GM19395 (cell line): ENCODE data around the gene C19orf85.

ENCODE experiments used
- ATAC-seq: cut with Tn5 transposase; IDR thresholded peaks from one replicate; pipeline ENCODE4 v1.9.1; 2021; ENCODE audit warnings: mild to moderate bottlenecking, moderate library complexity; ENCODE audit not compliant: unreplicated experiment

Gene C19orf85

DNA sequence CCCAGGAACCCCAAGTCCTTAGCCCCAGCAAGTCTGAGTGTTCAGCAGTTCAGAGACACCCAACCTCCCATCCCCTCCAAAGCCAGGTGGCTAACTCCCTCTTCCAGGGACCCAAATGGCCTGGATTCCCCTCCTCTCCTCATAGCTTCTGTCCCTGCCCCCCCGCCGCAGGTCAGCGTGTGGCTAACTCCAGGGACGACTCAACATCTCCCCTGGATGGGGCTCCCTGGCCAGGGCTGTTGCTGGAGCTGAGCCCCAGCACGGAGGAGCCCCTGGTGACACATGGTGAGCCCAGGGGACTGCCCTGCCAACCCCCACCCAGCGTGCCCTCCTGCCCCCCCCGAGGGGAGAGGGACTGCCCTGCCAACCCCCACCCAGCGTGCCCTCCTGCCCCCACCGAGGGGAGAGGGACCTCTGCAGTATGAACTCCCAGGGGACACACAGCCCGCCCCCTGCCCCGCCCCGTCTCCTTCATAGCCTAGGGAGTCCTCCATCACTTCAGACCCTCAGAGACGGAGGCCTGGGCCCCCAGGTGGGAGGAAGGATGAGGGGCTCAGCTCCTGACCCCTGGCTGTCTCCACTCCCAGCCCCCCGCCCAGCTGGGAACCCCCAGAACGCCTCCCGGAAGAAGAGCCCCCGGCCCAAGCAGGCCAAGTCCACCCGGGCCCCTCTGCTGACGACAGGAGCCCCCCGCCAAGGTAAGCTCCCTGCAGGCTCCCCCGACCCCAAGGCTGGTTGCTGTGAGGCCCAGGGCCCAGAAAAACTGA, 25.3 kb upstream of the C19orf85 start:
- ATAC-seq: no peak

DNA sequence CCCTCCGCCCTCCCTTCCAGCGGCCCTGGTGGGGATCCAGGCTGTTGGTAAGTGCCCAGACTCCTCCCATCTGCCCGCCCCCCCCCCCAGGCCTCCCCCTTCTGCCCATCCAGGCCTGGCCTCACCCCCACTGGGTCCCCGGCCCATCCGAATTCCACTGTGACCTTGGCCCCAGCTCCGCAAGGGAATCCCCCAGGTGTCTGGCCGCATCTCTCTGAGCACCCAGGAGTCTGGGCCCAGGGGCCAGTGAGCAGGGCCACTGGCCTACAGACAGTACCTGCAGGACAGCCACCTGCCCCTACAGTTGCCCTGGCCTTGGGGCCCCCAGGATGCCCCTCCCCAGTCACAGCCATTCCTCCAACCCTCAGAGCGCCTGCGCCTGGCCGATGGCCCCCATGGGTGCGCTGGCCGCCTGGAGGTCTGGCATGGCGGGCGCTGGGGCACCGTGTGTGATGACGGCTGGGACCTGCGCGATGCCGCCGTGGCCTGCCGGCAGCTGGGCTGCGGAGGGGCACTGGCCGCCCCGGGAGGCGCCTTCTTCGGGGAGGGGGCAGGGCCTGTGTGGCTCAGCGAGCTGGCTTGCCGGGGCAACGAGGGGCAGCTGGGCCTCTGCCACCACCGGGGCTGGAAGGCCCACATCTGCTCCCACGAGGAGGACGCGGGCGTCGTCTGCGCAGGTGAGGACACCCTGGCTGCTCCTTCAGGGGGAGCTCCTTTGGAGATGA, 24.6 kb upstream of the C19orf85 start:
- no peak for ATAC-seq

DNA sequence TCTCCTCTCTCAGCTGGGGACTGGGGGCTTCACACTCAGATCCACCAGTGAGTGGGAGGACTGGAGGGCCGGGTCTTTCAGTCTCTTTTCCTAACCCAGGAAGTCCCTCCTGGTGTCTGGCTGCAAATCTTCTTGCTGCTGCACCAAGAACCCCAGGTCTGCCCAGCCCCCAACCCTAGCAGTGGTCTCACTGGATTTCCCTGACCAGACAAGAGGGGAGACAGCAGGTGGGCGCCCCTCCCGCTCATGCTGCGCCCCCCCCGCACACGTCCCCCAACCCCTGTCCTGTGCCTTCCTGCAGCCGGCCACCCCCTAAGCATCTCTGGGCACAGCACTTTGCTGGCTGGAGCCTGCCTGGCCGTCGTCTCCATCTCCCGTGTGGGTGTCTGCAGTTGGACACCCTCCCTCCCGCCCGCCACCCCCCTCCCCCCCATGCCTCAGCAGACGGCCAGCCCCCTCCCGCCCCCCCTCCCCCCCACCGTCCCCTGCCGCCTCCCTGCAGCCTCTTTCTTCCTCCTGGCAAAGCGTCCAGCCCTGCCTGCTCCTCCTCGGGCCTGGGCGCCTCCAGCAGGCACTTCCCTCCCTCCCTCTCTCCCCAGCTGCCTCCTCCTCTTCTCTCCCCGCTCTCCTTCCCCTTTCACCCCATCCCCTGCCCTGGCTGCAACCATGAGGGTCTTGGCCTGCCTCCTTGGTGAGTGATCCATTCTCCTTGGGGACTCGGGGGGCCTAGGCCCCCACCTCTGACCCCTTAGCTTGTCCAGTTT, 23.6 kb upstream of the C19orf85 start, which contains the start of gene SSC5D:
TSS of gene SSC5D (plus strand) at position 513 of the 764 bp plus-strand sequence. CDS start at position 667, 154 bp downstream.
- ATAC-seq: no peak

DNA sequence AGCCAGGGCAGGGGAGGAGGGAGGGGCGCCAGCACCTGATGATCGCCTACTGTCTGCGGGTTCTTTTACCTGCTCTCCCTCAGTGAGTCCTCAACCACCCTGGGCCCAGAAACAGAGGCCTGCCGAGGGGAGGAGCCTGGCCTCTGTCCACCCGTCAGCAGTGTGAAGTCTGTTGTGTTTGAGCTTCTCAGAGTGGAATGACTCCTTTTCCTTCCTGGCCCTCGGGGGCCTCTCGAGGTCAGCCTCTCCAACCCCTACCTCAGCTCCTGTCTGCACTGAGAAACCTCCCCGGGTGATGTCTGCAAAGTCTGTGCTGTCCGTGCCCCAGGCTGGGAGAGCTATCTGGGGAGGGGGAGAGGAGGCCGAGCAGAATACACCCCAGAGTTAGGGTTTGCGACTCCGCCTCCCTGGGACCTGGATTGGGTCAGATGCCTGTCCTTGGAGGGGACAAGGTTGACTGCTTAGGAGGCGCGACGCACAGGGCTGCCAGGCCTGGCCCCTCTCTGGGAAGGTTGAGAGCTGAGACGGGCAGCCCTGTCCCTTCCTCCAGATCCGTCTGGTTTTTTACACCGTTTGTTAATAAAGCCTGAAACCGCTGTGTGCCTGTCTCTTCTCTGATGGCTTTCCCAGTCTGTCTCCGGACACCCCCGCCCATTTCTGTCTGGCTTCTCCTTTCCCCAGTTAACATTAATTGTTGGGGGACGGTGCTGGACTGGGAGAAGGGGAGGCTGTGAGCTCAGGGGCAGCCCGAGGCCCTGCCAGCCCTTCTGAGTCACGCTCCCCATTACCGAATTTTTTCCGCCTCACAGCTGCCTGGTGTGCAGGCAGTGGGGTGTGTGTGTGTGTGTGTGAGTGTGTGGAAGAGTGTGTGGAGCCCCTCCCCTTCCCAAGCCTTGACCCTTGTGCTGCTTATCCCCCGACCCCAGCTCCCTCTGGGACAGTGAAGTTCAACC, 22.7 kb upstream of the C19orf85 start:
- ATAC-seq: no peak

DNA sequence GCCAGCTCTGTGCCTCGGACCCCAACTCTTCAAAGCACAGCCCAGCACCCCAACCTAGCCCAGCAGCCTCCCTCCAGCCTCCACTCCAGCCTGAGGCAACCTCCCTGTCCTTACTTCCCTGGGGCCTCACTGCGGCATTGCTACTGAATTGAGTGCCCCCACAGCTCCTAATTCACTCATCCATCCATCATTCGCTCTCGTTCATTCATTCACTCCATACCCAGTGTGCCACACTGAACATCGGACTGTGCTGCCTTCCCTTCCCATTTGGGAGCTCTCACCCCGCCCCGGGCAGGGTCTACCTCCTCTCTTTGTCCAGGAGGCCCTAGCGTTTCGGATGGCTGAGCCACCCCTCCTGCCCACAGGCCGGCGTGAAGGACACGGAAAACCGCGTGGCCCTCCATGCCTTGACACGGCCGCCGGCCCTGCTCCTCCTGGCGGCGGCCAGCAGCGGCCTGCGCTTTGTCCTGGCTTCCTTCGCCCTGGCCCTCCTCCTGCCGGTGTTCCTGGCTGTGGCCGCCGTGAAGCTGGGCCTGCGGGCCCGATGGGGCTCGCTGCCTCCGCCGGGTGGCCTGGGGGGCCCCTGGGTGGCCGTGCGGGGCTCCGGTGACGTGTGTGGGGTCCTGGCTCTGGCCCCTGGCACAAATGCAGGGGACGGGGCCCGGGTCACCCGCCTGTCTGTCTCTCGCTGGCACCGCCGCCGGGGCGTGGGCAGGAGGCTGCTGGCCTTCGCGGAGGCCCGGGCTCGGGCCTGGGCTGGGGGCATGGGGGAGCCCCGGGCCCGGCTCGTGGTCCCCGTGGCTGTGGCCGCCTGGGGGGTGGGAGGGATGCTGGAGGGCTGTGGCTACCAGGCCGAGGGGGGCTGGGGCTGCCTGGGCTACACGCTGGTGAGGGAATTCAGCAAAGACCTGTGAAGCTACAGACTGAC, 21.8 kb upstream of the C19orf85 start:
- ATAC-seq: no peak

DNA sequence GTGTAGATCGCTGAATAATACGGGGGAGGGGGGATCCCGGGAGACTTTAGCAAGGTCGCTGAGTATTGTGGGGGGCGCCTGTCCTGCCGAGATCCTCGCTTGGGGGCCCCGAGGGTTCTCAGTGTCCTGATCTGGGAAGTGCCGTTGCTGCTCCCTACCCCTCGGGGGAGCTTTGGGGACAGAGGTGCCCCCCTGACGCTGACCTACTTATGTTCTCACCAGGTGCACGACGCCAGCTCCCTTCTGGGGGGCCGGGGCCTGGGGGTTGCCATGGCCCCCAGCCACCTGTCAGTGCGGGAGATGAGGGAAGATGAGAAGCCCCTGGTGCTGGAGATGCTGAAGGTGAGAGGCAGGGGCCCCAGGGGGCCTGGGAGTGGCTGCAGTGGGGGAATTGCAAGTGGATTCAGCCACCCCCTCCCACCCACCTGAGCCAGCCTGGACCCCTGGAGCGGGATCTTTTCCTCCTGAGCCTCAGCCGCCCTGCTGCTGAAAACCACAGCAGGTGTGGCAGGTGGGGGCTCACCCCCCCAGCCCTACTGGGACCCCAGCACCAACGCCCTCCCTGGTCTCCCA, 21.0 kb upstream of the C19orf85 start:
- peak; percentile 17 for ATAC-seq

DNA sequence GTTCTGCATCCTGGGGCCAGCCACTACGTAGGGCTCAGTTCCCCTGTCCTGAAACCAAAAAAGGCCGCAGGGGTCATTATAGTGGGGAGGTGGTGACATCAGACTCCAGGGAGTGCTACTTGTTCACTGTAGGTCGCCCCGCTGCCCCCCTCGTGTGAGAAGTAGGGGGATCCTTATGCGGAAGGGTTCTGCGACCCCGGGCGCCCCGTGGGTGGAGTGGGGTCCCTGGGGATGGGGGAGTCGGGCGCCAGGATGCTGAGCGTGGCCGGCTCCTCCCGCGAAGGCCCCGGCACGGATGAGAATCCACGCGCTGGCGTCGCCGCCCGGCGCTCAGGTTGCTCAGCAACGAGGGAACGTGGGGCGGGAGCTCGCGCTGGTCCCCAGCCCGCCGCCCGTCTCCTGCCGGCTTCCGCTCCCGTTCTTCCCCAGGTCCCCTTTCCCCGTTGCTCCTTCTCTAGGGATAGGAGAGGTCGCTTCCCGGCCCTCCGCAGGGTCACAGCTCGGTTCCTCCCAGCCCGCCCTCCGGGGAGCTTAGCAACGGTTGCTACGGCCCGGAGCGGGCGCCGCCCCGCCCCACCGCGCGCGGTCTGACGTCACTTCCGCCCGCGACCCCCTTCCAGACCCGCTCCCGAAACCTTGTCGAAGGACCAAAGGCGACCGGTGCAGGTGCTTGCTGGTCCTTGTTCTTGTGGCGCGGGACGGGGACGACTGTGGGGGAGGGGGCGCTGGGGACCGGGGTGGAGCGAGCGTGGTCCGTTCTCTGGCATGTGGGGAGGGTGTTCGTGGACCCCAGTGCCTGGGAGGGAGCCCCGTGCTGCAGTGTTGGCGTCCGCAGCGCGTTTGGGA, 20.3 kb upstream of the C19orf85 start, which contains the start of gene NAT14:
TSS of gene NAT14 (plus strand) at position 596 of the 846 bp plus-strand sequence. CDS start 521 bp downstream, outside the sequence.
- ATAC-seq: peak; percentile 61

DNA sequence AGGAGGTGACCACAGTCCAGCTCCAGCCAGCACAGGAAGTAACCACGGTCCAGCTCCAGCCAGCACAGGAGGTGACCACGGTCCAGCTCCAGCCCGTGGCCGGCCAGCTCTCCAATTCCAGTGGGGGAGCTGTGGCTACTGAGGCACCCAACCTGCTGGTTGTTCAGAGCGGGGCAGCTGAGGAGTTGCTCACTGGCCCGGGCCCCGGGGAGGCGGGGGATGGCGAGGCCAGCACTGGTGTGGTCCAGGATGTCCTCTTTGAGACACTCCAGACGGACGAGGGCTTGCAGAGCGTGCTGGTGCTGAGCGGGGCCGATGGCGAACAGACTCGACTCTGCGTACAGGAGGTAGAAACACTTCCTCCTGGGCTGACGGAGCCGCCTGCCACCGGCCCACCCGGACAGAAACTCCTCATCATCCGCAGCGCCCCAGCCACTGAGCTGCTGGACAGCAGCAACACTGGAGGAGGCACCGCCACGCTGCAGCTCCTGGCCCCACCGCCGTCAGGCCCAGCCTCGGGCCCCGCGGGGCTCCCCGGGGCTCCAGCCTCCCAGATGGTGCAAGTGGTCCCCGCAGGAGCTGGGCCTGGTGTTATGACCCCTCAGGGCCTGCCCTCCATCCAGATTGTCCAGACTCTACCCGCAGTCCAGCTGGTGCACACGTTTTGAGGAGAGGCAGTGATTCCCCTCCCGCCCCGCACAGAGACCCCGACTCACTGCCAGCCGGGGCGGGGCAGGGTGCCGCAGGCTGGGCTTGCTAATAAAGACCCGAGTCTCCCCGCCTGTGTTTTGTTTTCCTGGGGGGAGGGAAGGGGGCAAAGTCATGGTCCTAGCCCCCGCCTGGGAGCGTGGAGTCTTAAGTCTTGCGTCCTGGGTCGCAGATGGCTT, 19.4 kb upstream of the C19orf85 start:
- ATAC-seq: no peak

DNA sequence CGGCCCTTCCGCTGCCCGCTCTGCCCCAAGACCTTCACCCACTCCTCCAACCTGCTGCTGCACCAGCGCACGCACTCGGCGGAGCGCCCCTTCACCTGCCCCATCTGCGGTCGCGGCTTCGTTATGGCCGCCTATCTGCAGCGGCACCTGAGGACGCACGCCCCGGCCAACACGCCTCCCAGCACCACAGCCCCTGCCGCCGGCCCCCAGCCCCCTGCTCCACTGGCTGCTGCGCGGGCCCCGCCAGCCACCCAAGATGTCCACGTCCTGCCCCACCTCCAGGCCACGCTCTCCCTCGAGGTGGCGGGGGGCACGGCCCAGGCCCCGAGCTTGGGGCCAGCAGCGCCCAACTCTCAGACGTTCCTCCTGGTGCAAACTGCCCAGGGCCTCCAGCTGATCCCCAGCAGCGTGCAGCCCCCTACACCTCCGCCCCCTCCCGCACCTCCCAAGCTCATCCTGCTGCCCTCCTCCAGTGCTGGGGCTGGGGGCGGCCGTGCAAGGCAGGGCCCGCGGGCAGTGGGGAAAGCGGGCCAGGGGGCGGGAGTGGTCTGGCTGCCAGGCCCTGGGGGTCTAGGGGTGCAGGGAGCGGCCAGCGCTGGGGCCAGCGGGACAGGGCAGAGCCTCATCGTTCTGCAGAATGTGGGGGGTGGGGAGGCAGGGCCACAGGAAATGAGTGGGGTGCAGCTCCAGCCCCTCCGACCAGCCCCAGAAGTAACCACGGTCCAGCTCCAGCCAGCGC, 18.6 kb upstream of the C19orf85 start:
- ATAC-seq: no peak

DNA sequence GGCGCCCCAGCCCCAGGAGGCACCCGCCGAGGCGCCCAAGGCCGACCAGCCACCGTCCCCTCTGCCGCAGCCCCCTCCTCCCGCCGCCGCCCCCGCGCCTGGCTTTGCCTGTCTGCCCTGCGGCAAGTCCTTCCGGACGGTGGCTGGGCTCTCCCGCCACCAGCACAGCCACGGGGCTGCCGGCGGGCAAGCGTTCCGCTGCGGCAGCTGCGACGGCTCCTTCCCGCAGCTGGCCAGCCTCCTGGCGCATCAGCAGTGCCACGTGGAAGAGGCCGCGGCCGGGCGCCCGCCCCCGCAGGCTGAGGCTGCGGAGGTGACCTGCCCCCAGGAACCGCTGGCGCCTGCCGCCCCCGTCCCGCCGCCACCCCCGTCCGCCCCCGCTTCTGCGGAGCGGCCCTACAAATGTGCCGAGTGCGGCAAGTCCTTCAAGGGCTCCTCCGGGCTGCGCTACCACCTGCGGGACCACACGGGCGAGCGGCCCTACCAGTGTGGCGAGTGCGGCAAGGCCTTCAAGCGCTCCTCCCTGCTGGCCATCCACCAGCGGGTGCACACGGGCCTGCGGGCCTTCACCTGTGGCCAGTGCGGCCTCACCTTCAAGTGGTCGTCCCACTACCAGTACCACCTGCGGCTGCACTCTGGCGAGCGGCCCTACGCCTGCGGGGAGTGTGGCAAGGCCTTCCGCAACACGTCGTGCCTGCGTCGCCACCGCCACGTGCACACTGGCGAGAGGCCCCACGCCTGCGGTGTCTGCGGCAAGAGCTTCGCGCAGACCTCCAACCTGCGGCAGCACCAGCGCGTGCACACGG, 17.8 kb upstream of the C19orf85 start:
- no peak for ATAC-seq

DNA sequence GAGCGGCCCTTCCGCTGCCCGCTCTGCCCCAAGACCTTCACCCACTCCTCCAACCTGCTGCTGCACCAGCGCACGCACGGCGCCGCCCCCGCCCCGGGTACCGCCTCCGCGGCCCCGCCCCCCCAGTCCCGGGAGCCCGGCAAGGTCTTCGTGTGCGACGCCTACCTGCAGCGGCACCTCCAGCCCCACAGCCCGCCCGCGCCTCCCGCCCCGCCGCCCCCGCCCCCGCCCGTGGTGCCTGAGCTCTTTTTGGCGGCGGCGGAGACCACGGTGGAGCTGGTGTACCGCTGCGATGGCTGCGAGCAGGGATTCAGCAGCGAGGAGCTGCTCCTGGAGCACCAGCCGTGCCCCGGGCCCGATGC, 17.2 kb upstream of the C19orf85 start:
- ATAC-seq: no peak

DNA sequence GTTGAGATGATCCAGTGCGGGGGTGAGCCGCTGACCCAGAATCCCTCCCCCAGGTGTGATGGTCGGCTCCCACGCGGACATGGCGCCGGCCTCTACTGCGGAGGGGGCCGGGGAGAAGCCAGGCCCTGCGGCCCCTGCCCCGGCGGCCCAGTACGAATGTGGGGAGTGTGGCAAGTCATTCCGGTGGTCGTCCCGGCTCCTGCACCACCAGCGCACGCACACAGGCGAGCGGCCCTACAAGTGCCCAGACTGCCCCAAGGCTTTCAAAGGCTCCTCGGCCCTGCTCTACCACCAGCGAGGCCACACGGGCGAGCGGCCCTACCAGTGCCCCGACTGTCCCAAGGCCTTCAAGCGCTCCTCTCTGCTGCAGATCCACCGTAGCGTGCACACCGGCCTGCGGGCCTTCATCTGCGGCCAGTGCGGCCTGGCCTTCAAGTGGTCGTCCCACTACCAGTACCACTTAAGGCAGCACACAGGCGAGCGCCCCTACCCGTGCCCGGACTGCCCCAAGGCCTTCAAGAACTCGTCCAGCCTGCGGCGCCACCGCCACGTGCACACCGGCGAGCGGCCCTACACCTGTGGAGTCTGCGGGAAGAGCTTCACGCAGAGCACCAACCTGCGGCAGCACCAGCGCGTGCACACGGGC, 16.7 kb upstream of the C19orf85 start:
- ATAC-seq: no peak

DNA sequence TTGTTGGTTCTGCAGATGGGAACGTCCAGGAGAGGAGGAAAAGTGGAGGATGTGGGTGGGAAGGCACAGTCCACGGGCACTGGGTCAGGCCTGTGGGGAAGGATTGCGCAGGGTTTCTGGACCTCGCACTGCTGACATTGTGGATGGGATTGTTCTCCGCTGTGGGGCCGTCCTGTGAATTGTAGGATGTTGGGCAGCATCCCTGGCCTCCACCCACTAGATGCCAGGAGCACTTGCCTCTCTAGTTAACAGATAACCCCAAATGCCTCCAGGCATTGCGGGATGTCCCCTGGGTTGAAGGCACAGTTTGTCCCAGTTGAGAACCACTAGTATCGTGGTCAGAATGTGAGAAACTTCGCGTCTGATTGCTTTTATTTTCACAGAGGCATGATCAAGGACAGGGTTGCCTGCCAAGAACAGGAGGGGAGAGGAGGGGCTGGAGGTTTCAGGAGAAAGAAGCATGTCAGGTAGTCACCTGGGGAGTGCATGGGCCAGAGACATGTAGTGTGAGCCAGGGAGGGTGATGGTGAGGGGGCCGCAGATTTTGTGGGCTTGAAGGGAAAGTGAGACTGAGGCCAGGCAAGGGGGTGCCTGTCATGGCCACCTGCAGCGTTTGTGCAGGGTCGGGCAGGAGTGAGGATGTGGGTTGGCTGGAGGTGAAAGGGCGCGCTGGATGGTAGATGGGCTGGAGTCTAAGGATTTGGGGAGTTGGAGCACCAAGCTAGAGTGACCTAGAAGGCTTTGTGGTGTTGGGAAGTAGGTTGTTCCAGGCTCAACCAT, 15.1 kb upstream of the C19orf85 start:
- no peak for ATAC-seq

DNA sequence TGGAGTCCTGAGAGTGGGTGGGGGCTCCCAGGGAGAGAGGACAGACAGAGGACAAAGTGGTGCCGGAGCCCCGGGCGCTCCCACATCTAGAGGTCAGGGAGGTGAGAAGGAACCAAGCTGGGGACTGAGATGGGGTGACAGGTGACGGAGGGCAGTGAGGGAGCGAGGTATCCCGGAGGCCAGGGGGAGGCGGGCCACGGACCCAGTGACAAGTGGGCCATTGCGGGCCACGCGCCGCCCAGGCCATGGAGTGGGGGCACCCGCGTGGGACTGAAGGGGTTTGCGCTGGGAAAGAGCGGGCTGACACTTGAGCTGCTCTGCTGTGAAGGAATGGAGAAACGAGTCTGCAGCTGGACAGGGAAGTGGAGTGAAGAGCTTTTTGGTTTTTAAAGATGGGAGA, 14.5 kb upstream of the C19orf85 start:
- no peak for ATAC-seq
